ENCODE measurements around the gene LSM12.
A peak's percentile ranks its signal among the peaks of the same experiment; 100 is the strongest.

The LSM12 gene

GRCh38 chr17:44075598-44076293, 9.3 kb upstream of the LSM12 start:
- H3K27ac Mint-ChIP-seq: no peak overlapping the region
- H3K27me3 Mint-ChIP-seq (ENCODE audit: low read depth): no peaks in the 10 kb centered on the region
- peaks cover 11% of the 10 kb centered on the region for H3K4me1 Mint-ChIP-seq (ENCODE audit: low read depth)
- no peak for DNase-seq (ENCODE audit: low spot score)
- H3K9me3 Mint-ChIP-seq: no peaks in the 10 kb centered on the region
- peaks cover 4% of the 10 kb centered on the region for H3K36me3 Mint-ChIP-seq (ENCODE audit: low read depth)
- H3K4me3 Mint-ChIP-seq: no peak overlapping the region

- H3K27ac Mint-ChIP-seq: no peak overlapping the region
- H3K4me1 Mint-ChIP-seq (ENCODE audit: low read depth): peaks cover 18% of the 10 kb centered on the region
- peaks cover 1% of the 10 kb centered on the region for H3K36me3 Mint-ChIP-seq (ENCODE audit: low read depth)
- no peak overlapping the region for H3K4me3 Mint-ChIP-seq
- no peaks in the 10 kb centered on the region for H3K9me3 Mint-ChIP-seq
- H3K27me3 Mint-ChIP-seq (ENCODE audit: low read depth): no peaks in the 10 kb centered on the region
- DNase-seq (ENCODE audit: low spot score): no peak
Measured at GRCh38 chr17:44074911-44075285, 8.4 kb upstream of the LSM12 start.

GRCh38 chr17:44074231-44074910, 7.9 kb upstream of the LSM12 start:
- Mint-ChIP-seq H3K4me3 (no peak overlapping the region), H3K27me3 (ENCODE audit: low read depth) (no peaks in the 10 kb centered on the region), H3K27ac (no peak overlapping the region), H3K9me3 (no peaks in the 10 kb centered on the region), H3K4me1 (ENCODE audit: low read depth) (peaks cover 20% of the 10 kb centered on the region), H3K36me3 (ENCODE audit: low read depth) (peaks cover 1% of the 10 kb centered on the region)
- DNase-seq (ENCODE audit: low spot score): no peak

- Mint-ChIP-seq H3K36me3 (ENCODE audit: low read depth) (peaks cover 1% of the 10 kb centered on the region), H3K4me1 (ENCODE audit: low read depth) (peaks cover 24% of the 10 kb centered on the region), H3K9me3 (no peaks in the 10 kb centered on the region), H3K4me3 (peak overlapping the region; percentile 96), H3K27me3 (ENCODE audit: low read depth) (no peaks in the 10 kb centered on the region), H3K27ac (peak overlapping the region; percentile 93)
- no peak for DNase-seq (ENCODE audit: low spot score)
Measured at GRCh38 chr17:44071772-44072171, 5.3 kb upstream of the LSM12 start.

- peak overlapping the region; percentile 96 for H3K4me3 Mint-ChIP-seq
- peaks cover 1% of the 10 kb centered on the region for H3K36me3 Mint-ChIP-seq (ENCODE audit: low read depth)
- peak overlapping the region; percentile 93 for H3K27ac Mint-ChIP-seq
- H3K27me3 Mint-ChIP-seq (ENCODE audit: low read depth): no peaks in the 10 kb centered on the region
- H3K9me3 Mint-ChIP-seq: no peaks in the 10 kb centered on the region
- peaks cover 28% of the 10 kb centered on the region for H3K4me1 Mint-ChIP-seq (ENCODE audit: low read depth)
- DNase-seq (ENCODE audit: low spot score): no peak
Measured at GRCh38 chr17:44071198-44071520, 4.7 kb upstream of the LSM12 start.

GRCh38 chr17:44070455-44071197, 4.2 kb upstream of the LSM12 start, which contains the start of gene G6PC3:
G6PC3 (plus strand) TSS chr17:44070735; CDS start chr17:44070966, 231 bp downstream.
- H3K4me1 Mint-ChIP-seq (ENCODE audit: low read depth): peaks cover 30% of the 10 kb centered on the region
- H3K27ac Mint-ChIP-seq: peak within 1 kb of the TSS; percentile 93
- no peaks in the 10 kb centered on the region for H3K9me3 Mint-ChIP-seq
- H3K4me3 Mint-ChIP-seq: peak within 1 kb of the TSS; percentile 96
- peaks cover 1% of the 10 kb centered on the region for H3K36me3 Mint-ChIP-seq (ENCODE audit: low read depth)
- DNase-seq (ENCODE audit: low spot score): peak; percentile 89
- no peaks in the 10 kb centered on the region for H3K27me3 Mint-ChIP-seq (ENCODE audit: low read depth)

- peaks cover 32% of the 10 kb centered on the region for H3K4me1 Mint-ChIP-seq (ENCODE audit: low read depth)
- peak overlapping the region; percentile 96 for H3K4me3 Mint-ChIP-seq
- no peaks in the 10 kb centered on the region for H3K36me3 Mint-ChIP-seq (ENCODE audit: low read depth)
- DNase-seq (ENCODE audit: low spot score): no peak
- no peaks in the 10 kb centered on the region for H3K27me3 Mint-ChIP-seq (ENCODE audit: low read depth)
- no peaks in the 10 kb centered on the region for H3K9me3 Mint-ChIP-seq
- peak overlapping the region; percentile 93 for H3K27ac Mint-ChIP-seq
Measured at GRCh38 chr17:44069974-44070454, 3.5 kb upstream of the LSM12 start.

- no peaks in the 10 kb centered on the region for H3K27me3 Mint-ChIP-seq (ENCODE audit: low read depth)
- peaks cover 40% of the 10 kb centered on the region for H3K4me1 Mint-ChIP-seq (ENCODE audit: low read depth)
- no peak for DNase-seq (ENCODE audit: low spot score)
- H3K9me3 Mint-ChIP-seq: no peaks in the 10 kb centered on the region
- peaks cover 10% of the 10 kb centered on the region for H3K36me3 Mint-ChIP-seq (ENCODE audit: low read depth)
- H3K27ac Mint-ChIP-seq: peak overlapping the region; percentile 92
- H3K4me3 Mint-ChIP-seq: no peak overlapping the region
Measured at GRCh38 chr17:44067545-44067940, 1.1 kb upstream of the LSM12 start.

- H3K27ac Mint-ChIP-seq: peak overlapping the region; percentile 90
- DNase-seq (ENCODE audit: low spot score): peak; percentile 20
- H3K27me3 Mint-ChIP-seq (ENCODE audit: low read depth): no peaks in the 10 kb centered on the region
- peak overlapping the region; percentile 91 for H3K4me3 Mint-ChIP-seq
- H3K36me3 Mint-ChIP-seq (ENCODE audit: low read depth): peaks cover 21% of the 10 kb centered on the region
- peaks cover 36% of the 10 kb centered on the region for H3K4me1 Mint-ChIP-seq (ENCODE audit: low read depth)
- no peaks in the 10 kb centered on the region for H3K9me3 Mint-ChIP-seq
Measured at GRCh38 chr17:44065668-44066203, 735 bp downstream of the LSM12 start.

GRCh38 chr17:44063704-44064639, 2.5 kb downstream of the LSM12 start:
- H3K36me3 Mint-ChIP-seq (ENCODE audit: low read depth): peaks cover 35% of the 10 kb centered on the region
- peaks cover 37% of the 10 kb centered on the region for H3K4me1 Mint-ChIP-seq (ENCODE audit: low read depth)
- H3K4me3 Mint-ChIP-seq: peak overlapping the region; percentile 28
- H3K9me3 Mint-ChIP-seq: no peaks in the 10 kb centered on the region
- no peak overlapping the region for H3K27ac Mint-ChIP-seq
- no peak for DNase-seq (ENCODE audit: low spot score)
- no peaks in the 10 kb centered on the region for H3K27me3 Mint-ChIP-seq (ENCODE audit: low read depth)

- Mint-ChIP-seq H3K4me1 (ENCODE audit: low read depth) (peaks cover 37% of the 10 kb centered on the region), H3K4me3 (no peak overlapping the region), H3K27ac (no peak overlapping the region), H3K27me3 (ENCODE audit: low read depth) (no peaks in the 10 kb centered on the region), H3K9me3 (no peaks in the 10 kb centered on the region), H3K36me3 (ENCODE audit: low read depth) (peaks cover 42% of the 10 kb centered on the region)
- no peak for DNase-seq (ENCODE audit: low spot score)
Measured at GRCh38 chr17:44062871-44063270, 3.6 kb downstream of the LSM12 start.

- no peak for DNase-seq (ENCODE audit: low spot score)
- Mint-ChIP-seq H3K9me3 (no peaks in the 10 kb centered on the region), H3K27ac (no peak overlapping the region), H3K27me3 (ENCODE audit: low read depth) (no peaks in the 10 kb centered on the region), H3K36me3 (ENCODE audit: low read depth) (peaks cover 44% of the 10 kb centered on the region), H3K4me1 (ENCODE audit: low read depth) (peaks cover 29% of the 10 kb centered on the region), H3K4me3 (no peak overlapping the region)
Measured at GRCh38 chr17:44061446-44061845, 5.0 kb downstream of the LSM12 start.
